Measurements from ENCODE around the gene TANGO6.

DNA sequence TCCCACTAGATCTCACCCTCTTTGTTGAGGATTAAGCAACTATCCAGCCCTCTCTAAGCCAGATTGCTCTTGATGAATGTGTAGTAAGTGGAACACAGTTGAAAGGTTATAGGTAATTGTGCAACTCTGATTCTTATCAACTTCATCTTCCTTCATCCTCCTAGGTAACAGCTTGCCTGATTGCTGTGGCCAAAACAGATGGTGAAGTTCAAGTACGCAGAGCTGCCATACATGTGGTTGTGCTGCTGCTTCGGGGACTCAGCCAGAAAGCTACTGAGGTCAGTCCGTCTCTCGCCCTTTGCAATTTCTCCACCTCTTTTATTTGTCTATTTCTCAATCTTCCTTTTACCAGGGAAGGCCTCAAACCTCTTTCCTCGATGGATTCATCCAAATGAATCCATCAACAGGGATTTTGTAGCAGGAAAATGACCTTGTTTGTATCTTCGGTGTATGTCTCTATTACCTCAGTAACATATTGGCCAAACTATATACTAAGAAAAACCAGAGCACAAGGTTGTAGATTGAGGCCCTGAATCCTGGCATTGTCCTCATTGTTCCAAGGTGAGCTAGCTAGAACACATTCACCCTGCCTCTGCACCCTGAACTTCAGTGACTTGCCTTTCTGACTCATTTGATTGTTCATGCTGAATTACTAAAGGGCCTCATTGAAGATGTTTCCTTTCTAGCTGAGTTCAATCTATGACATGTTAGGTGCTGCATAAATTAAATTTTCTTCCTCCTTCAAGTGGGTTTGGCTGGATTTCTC lies 197.0 kb downstream of the TANGO6 start:
- TF ChIP-seq, protein P1, sequence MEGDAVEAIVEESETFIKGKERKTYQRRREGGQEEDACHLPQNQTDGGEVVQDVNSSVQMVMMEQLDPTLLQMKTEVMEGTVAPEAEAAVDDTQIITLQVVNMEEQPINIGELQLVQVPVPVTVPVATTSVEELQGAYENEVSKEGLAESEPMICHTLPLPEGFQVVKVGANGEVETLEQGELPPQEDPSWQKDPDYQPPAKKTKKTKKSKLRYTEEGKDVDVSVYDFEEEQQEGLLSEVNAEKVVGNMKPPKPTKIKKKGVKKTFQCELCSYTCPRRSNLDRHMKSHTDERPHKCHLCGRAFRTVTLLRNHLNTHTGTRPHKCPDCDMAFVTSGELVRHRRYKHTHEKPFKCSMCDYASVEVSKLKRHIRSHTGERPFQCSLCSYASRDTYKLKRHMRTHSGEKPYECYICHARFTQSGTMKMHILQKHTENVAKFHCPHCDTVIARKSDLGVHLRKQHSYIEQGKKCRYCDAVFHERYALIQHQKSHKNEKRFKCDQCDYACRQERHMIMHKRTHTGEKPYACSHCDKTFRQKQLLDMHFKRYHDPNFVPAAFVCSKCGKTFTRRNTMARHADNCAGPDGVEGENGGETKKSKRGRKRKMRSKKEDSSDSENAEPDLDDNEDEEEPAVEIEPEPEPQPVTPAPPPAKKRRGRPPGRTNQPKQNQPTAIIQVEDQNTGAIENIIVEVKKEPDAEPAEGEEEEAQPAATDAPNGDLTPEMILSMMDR (IDR thresholded peaks at IDR 0.05): no peak
- TF ChIP-seq POLR2A (IDR thresholded peaks at IDR 0.05): no peak
